ENCODE results near the gene KCTD17. TPM values are rescaled to one million over a fixed set of nuclear protein-coding genes. Genes with fewer than 3 reads are reported as not detected.

KCTD17 gene
- total RNA-seq, 1 experiment from 2014 or later = 29.5 TPM

DNA sequence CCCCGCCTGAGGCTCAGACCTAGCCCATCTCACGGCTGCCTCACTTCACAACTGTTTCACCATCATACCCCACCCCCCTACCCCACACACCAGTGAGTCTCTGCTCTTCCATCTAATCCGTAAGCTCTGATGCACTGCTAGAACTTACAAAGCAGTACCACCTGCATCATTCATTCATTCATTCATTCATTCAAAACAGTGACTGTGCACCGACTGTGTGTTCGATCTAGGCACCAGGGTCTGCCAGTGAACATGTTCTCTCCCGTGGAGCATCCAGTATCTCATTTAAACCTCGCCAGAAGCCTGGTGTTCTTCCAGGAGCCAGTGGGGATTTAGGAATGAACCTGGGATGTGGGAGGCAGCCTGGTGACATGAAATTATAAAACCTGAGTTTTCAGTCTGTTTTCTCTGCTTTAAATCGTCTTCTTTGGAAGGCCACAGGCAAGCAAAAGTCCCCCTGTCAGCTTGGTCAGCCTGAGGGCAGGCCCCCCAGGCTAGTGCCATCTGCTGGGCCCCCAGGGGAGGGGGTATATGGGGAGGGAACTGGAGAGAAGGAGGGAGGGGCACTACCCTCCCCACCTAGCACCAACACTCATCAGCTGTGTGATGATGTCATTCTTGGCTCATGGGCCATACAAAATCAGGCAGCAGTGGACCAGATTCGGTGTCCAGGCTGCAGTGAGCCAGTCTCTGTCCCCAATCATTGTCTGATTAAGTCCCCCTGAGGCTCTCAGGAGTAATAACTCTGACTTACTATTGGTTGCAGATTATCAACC, 39.6 kb downstream of the KCTD17 start:
- no peak for DNase-seq (ENCODE audit: low read depth in 1 of 2, low spot score in 2 of 2)
- Histone ChIP-seq H3K9me3 (replicated peaks) (no peaks in the 10 kb centered on the region), H3K27ac (no peak overlapping the region), H3K4me1 (replicated peaks) (no peaks in the 10 kb centered on the region), H3K4me3 (no peak overlapping the region), H3K27me3 (replicated peaks) (peaks cover 12% of the 10 kb centered on the region), H3K36me3 (no peaks in the 10 kb centered on the region)

DNA sequence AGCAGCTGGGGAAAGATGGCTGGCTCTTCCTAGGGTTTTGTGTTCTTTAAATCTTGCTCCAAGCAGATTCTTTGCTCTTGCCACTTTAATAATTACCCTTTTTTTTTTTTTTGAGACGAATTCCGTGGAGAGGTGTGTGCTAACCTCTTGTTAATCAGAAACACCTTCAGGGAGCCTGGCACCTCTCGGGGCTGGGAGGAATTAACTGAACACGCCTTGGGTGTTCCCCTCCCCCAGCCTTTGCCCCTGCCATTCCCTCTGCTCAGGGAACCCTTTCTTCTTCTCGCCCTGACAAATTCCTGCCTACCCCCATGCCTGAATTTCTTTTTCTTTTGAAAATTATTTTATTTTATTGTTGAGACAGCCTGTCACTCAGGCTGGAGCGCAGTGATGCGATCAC, 40.5 kb downstream of the KCTD17 start:
- H3K27ac ChIP-seq = no peak overlapping the region
- H3K9me3 ChIP-seq (replicated peaks) = no peaks in the 10 kb centered on the region
- peaks cover 16% of the 10 kb centered on the region for H3K27me3 ChIP-seq (replicated peaks)
- DNase-seq (ENCODE audit: low read depth in 1 of 2, low spot score in 2 of 2) = no peak
- no peaks in the 10 kb centered on the region for H3K36me3 ChIP-seq
- no peaks in the 10 kb centered on the region for H3K4me1 ChIP-seq (replicated peaks)
- no peak overlapping the region for H3K4me3 ChIP-seq

DNA sequence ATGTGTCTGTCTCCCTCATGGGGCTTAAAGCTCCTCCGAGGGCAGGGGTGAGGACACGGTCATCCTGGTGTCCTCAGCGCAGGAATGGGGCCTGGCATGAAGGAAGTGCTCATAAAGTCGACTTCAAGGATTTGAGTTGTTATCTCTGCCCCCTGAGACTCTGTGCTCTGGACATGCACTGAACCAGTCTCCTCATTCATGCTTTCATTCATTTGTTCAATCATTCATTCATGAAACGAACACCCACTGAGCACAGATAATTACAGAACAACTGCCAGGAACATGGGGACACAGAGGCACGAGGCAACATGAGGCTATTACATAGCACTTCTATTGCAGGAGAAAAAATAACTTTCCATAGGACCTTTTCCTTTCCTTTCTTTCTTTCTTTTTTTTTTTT, 41.5 kb downstream of the KCTD17 start:
- Histone ChIP-seq H3K4me1 (replicated peaks) (no peaks in the 10 kb centered on the region), H3K27ac (no peak overlapping the region), H3K9me3 (replicated peaks) (no peaks in the 10 kb centered on the region), H3K27me3 (replicated peaks) (peaks cover 16% of the 10 kb centered on the region), H3K36me3 (no peaks in the 10 kb centered on the region), H3K4me3 (no peak overlapping the region)
- no peak for DNase-seq (ENCODE audit: low read depth in 1 of 2, low spot score in 2 of 2)

DNA sequence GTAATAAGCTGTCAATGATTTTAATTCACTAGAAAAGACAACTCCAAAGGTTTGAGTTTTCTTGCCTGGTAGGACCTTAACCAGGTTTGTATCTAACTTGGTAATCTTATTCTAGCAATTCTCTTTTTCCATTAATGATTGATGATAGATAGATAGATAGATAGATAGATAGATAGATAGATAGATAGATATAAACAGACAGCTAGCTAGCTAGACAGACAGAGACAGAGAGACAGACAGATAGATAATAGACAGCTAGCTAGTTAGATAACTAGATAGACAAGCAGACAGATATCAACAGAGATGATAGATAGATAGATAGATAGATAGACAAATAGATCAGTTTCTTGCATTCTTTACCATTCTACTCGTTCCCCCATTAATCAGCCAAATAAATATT, 42.7 kb downstream of the KCTD17 start:
- Histone ChIP-seq H3K4me1 (replicated peaks) (no peaks in the 10 kb centered on the region), H3K27me3 (replicated peaks) (peaks cover 24% of the 10 kb centered on the region), H3K36me3 (no peaks in the 10 kb centered on the region), H3K27ac (no peak overlapping the region), H3K9me3 (replicated peaks) (no peaks in the 10 kb centered on the region), H3K4me3 (no peak overlapping the region)
- no peak for DNase-seq (ENCODE audit: low read depth in 1 of 2, low spot score in 2 of 2)

DNA sequence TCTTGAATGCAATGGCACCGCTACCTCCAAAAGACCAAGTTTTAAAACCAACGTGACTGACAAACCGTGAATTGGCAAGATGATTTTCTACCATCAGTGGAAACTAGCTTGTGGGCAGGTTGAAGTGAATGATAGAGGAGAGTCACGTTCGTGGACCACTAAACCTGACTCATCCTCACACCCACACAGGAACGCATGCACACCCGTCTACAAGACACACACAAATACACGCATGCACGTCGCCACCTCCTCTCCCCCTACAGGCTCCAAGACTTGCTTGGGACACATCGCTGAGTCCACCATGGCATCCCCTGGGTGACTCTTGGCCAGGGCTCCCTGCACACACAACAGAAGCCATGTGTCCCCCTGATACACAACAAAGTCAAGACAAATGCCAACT, 43.6 kb downstream of the KCTD17 start:
- H3K36me3 ChIP-seq = no peaks in the 10 kb centered on the region
- no peak overlapping the region for H3K27ac ChIP-seq
- no peaks in the 10 kb centered on the region for H3K9me3 ChIP-seq (replicated peaks)
- H3K4me3 ChIP-seq = no peak overlapping the region
- H3K4me1 ChIP-seq (replicated peaks) = no peaks in the 10 kb centered on the region
- H3K27me3 ChIP-seq (replicated peaks) = peaks cover 25% of the 10 kb centered on the region
- DNase-seq (ENCODE audit: low read depth in 1 of 2, low spot score in 2 of 2) = no peak

DNA sequence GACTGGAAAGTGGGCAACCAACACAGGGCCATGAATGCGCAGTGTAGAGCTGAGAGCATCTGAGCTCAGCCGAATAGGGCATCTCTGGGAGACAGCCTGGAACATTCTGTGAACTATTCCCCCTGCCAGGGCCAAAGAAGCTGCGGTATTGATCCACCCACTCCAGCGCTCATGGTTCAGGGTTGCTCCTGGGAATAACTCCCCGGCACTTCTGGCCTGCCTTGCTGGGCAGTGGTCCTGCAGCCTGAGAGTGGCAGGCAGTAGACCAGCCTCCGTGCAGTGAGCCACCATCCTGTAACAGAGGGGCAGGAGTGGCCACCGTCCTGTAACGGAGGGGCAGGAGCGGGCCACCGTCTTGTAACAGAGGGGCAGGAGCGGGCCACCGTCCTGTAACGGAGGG, 45.8 kb downstream of the KCTD17 start:
- DNase-seq (ENCODE audit: low read depth in 1 of 2, low spot score in 2 of 2) = no peak
- Histone ChIP-seq H3K4me3 (no peak overlapping the region), H3K4me1 (replicated peaks) (no peaks in the 10 kb centered on the region), H3K9me3 (replicated peaks) (no peaks in the 10 kb centered on the region), H3K27me3 (replicated peaks) (peaks cover 29% of the 10 kb centered on the region), H3K27ac (no peak overlapping the region), H3K36me3 (no peaks in the 10 kb centered on the region)

DNA sequence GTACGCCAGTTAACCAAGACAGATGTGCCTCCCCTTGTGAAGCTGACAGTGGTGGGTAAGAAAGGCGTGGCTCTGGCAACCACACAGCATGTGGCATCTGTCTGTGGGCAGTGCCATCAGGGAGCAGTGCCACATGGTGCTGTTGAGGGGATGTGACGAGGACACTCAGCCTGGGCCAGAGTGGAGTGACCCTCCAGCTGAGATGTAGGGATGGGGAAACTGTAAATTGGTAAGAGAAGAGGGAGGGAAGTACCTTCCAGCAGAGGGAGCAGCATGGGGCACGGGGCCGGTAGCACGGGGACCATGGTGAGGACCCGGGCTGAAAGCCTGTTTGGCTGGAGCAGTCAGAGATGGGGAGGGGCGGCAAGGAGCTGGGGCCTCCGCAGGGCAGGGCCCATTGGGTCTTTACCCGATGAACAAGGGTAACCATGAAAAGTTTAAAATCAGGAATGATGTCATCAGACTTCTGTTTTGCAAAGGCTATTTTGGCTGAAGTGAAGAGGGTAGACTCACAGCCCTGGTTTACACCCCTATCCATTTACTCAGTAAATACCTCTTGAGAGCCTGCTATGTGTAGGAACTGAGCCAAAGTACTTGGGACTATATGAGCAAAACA, 47.5 kb downstream of the KCTD17 start:
- Histone ChIP-seq H3K27ac (no peak overlapping the region), H3K9me3 (replicated peaks) (no peaks in the 10 kb centered on the region), H3K4me3 (no peak overlapping the region), H3K4me1 (replicated peaks) (no peaks in the 10 kb centered on the region), H3K27me3 (replicated peaks) (peaks cover 39% of the 10 kb centered on the region), H3K36me3 (no peaks in the 10 kb centered on the region)
- no peak for DNase-seq (ENCODE audit: low read depth in 1 of 2, low spot score in 2 of 2)

DNA sequence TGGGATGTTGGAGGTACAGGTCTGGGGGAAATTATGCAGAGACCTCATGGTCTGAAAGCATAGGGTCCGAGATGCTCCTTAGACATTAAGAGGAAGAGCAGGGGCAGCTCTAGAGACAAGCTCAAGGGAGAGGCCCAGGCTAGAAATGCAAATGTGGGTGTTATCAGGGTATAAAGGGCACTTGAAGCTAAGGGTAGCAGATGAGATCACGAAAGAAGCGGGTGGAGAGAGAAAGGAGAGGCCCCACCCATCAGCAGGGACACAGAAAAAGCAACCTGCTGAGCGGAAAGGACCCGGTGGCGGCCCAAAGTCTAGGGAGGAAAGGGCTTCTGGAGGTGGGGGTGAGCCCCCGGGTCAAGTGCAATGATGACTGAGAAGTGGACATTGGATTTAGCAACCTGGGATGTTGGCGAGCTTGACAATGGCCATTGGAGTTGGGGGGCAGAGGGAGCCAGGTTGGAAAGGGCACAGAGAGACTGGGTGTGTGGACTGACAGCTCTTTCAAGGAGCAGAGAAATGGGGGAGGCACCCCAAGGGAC, 49.1 kb downstream of the KCTD17 start:
- Histone ChIP-seq H3K9me3 (replicated peaks) (no peaks in the 10 kb centered on the region), H3K36me3 (no peaks in the 10 kb centered on the region), H3K4me3 (no peak overlapping the region), H3K27ac (no peak overlapping the region), H3K27me3 (replicated peaks) (peaks cover 44% of the 10 kb centered on the region), H3K4me1 (replicated peaks) (no peaks in the 10 kb centered on the region)
- no peak for DNase-seq (ENCODE audit: low read depth in 1 of 2, low spot score in 2 of 2)

DNA sequence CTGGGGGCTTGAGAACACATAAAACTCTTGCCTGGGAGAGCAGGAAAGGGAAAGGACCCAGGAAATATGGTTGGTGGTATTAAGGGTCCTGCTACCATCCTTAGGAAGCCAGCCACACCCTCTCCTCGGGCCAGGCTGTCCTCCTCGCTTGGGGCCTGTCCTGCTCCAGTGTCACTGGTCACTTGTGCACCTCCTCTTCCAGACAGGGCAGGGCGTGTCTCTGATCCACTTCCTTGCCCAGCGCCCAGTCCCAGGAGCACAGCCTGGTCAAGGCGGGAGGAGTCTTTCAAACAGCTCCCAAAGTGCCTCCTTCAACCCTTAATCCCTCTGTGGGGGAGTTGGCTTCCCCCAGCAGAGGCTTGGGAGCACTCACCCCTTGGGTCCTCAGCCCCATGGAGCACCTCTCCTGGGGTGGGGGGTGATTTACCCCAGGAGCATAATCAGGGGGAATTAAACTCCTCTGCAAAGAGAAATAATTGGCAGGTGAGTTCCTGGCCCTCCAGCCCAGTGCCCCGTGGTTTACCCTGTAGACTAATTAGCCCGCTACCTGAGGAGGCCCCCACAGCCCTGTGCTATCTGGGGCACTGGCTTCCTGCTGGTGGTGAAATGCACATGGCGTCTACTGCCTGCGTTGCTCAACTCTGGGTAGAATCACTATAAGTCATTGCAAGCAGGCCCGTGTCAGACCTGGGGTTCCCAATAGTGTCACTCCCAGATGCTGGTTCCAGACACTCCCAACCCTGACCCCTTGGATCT, 49.9 kb downstream of the KCTD17 start:
- H3K9me3 ChIP-seq (replicated peaks) = no peaks in the 10 kb centered on the region
- no peaks in the 10 kb centered on the region for H3K4me1 ChIP-seq (replicated peaks)
- no peak overlapping the region for H3K4me3 ChIP-seq
- no peaks in the 10 kb centered on the region for H3K36me3 ChIP-seq
- peaks cover 37% of the 10 kb centered on the region for H3K27me3 ChIP-seq (replicated peaks)
- DNase-seq (ENCODE audit: low read depth in 1 of 2, low spot score in 2 of 2) = no peak
- no peak overlapping the region for H3K27ac ChIP-seq

DNA sequence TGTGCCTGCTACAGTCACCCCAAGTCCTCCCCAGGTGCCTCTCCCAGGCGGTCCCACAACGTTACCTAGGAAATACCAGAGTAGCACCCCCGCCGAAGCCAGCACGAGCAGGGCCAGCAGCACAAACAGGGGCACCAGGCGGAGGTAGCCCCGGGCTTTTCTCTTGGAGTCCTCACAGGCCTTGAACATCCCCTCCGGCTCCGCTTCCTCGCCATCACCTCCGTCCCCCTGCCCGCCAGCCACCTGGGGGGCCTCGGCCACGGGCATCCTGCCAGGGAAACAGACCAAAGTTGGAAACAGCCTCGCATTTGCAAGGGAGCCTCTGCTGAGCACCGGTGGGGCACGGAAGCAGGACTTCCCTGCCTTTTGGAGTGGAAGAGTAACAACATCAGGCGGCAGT, 51.6 kb downstream of the KCTD17 start:
- H3K27ac ChIP-seq = no peak overlapping the region
- peaks cover 36% of the 10 kb centered on the region for H3K27me3 ChIP-seq (replicated peaks)
- no peaks in the 10 kb centered on the region for H3K9me3 ChIP-seq (replicated peaks)
- no peak for DNase-seq (ENCODE audit: low read depth in 1 of 2, low spot score in 2 of 2)
- H3K4me1 ChIP-seq (replicated peaks) = no peaks in the 10 kb centered on the region
- H3K36me3 ChIP-seq = no peaks in the 10 kb centered on the region
- no peak overlapping the region for H3K4me3 ChIP-seq

DNA sequence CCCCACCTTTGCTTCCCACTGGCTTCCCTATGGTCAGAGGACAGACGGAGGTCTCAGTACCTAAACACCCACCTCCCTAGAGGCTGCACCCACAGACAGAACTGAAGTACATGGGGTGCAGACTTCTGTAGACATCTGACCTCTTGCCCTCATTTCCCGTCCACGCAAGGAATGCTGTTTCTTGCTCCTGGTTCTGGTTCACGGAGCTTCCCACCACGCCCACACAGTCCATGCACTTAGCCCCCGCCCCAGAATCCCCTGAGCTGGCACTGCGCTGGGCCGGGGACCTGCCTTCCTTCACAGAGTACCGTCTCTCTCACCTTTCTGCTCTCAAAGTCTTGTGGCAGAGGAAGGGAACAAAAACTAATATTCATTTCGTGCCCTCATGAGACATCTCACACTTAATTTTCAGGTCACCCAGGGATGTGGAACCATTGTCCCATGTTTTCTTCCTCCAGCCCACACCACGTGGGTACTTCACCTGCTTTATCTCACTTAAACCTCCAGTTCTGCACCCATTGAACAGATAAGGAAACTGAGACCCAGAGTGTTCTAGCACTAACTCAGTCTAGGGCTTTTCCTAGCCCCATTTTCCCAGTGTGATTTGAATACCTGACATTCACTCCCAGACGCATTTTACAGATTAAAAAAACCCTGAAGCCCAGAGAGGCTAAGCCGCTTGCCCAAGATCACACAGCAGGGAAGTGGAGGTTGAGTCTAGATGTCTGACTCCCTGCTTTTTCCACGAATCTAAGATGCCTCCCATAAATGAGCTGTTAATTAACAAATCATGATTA, 52.3 kb downstream of the KCTD17 start:
- no peak for DNase-seq (ENCODE audit: low read depth in 1 of 2, low spot score in 2 of 2)
- no peaks in the 10 kb centered on the region for H3K36me3 ChIP-seq
- no peak overlapping the region for H3K27ac ChIP-seq
- no peak overlapping the region for H3K4me3 ChIP-seq
- no peaks in the 10 kb centered on the region for H3K9me3 ChIP-seq (replicated peaks)
- H3K4me1 ChIP-seq (replicated peaks) = no peaks in the 10 kb centered on the region
- peaks cover 31% of the 10 kb centered on the region for H3K27me3 ChIP-seq (replicated peaks)

DNA sequence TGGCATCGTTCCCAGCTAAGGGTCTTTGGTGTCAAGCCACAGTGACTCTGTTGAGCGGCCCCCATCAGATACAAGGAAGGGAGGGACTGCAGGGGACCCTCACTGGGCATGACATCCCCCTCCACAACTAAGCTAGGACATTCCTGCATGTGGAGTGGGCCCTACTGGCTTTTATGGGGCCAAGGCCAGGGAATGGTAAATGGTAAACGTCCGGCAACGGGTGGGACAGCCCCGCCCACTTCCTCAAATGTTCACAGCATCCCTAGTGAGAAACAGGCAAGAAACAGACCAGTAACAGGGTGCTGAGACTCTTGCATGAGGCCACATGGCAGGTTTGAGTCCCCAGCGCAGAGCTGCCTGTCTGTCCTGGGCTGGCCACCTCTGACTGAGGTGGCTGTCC, 53.6 kb downstream of the KCTD17 start:
- H3K4me1 ChIP-seq (replicated peaks) = no peaks in the 10 kb centered on the region
- no peak overlapping the region for H3K4me3 ChIP-seq
- DNase-seq (ENCODE audit: low read depth in 1 of 2, low spot score in 2 of 2) = no peak
- H3K9me3 ChIP-seq (replicated peaks) = no peaks in the 10 kb centered on the region
- no peaks in the 10 kb centered on the region for H3K36me3 ChIP-seq
- H3K27ac ChIP-seq = no peak overlapping the region
- H3K27me3 ChIP-seq (replicated peaks) = peaks cover 27% of the 10 kb centered on the region

DNA sequence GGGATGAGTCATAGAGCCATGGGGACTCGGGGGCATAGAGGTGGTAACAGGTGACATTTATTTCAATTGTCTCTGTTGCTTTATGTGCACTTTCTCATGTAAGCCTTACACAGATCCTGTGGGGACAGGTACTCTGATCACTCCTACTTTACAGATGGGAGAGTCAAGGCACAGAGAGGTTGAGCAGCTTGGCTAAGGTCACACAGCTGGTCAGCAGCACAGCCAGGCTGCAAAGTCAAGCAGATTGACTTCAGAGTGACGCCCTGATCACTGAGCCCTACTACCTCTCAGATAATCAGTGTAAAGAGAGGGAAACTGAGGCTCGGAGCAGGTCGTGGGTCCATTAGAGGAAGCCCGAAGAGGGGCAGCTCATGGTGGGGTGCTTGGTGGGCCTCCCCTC, 54.4 kb downstream of the KCTD17 start:
- Histone ChIP-seq H3K4me1 (replicated peaks) (no peaks in the 10 kb centered on the region), H3K4me3 (no peak overlapping the region), H3K9me3 (replicated peaks) (no peaks in the 10 kb centered on the region), H3K27ac (no peak overlapping the region), H3K27me3 (replicated peaks) (peaks cover 23% of the 10 kb centered on the region), H3K36me3 (no peaks in the 10 kb centered on the region)
- no peak for DNase-seq (ENCODE audit: low read depth in 1 of 2, low spot score in 2 of 2)
